22Rv1 (cell line): ENCODE results near the gene DLD.

Experiments
- CTCF ChIP-seq: fragments of 450-650 bp; IDR thresholded peaks from 2 replicates; pipeline ENCODE4 v1.5.1; 2017; ENCODE audit warnings: mild to moderate bottlenecking
- ZFX ChIP-seq: fragments of 450-650 bp; IDR thresholded peaks from 2 replicates; pipeline ENCODE4 v1.6.1; 2017; ENCODE audit warnings: antibody characterized with exemption, borderline replicate concordance

GRCh38 chr7:107865956-107866775 lies 24.8 kb upstream of the DLD start:
- TF ChIP-seq CTCF (no peak), ZFX (no peak)
